GM13977 (cell line): ENCODE data around the gene C2orf15.

Experiments
- DNase-seq: peaks from one replicate; pipeline ENCODE4 v3.0.0; 2012; ENCODE audit warnings: low spot score
- CTCF ChIP-seq: IDR thresholded peaks from 2 replicates; pipeline ENCODE4 v1.5.1; 2012; ENCODE audit warnings: mild to moderate bottlenecking, control low read depth; ENCODE audit not compliant: insufficient read depth; ENCODE audit errors: extremely low read depth, missing control alignments
- in situ Hi-C: fragments of 300-500 bp; cut with MboI; formaldehyde crosslinking; loops from one replicate; pipeline ENCODE4 v1.12.0; 2022; ENCODE audit warnings: low sequenced_read_pairs, low pct_unique_long_range_greater_than_20kb, mixed read lengths, inconsistent platforms; ENCODE audit not compliant: unreplicated experiment

C2orf15 gene

DNA sequence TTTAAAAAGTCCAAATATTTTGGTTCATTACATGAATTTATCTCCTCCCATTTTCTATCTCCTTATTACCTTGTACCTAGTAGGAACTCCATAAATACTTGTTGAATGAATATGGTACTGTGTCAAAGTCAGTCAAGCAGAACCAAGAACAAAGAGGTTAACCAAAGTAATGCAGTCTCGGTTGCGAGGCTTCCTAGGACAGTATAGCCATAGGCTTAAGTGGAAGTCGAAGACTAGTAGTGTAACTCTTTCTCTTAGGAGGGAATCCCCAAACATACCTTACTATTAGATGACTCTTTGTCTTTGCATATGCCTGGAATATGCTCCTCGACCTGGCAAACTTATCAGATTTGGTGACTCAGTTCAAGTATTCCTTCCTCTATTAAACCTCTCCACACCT lies 18.1 kb downstream of the C2orf15 start:
- no peak for DNase-seq
- TF ChIP-seq CTCF, result no peak
- in situ Hi-C loops, result no loop called here

- no peak for TF ChIP-seq CTCF
- DNase-seq, result no peak
- in situ Hi-C loops, result no loop called here
Observed at GRCh38 chr2:99166218-99166617, 24.7 kb downstream of the C2orf15 start.

GRCh38 chr2:99169534-99169933 lies 28.0 kb downstream of the C2orf15 start:
- in situ Hi-C loops, result no loop called here
- no peak for DNase-seq
- no peak for TF ChIP-seq CTCF

DNA sequence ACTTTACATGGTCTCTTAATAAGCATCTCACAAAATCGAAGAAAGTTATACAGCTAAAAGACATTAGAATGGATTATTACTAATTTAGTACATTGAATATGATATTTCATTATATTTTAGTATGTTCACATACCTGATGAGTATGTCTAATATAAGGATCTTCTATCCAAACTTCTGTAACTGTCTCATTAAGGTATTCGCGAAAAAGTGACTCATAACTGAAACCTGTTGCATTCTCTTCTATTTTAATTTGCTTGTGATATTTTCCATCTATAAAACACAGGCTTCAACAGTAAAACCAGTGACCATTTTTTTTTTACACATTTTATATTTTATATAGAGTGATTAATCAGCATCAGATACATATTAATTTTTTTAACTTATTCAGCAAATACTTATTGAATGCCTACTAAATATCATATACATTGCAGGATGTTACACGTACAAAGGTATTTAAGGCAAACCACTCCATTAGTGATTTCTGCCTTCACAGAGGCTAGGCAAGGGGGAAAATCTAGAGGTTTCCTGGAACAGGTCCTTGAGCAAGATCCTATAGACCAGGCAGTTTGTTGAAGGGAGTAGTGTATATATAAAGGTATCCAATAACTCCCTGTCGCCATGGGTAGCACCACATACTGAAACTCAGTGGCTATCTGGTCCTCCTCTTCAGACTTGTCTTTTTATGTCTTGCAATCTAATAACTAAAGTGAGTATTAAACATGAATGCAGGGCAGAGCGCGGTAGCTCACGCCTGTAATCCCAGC lies 30.1 kb downstream of the C2orf15 start:
- no peak for DNase-seq
- in situ Hi-C loops, result no loop called here
- no peak for TF ChIP-seq CTCF

GRCh38 chr2:99180755-99181623 lies 39.5 kb downstream of the C2orf15 start, which contains the start of the genes MITD1 and MRPL30:
Gene MITD1 (minus strand): TSS chr2:99181058. CDS start chr2:99180981, 77 bp downstream.
Gene MRPL30 (plus strand): TSS chr2:99181184. CDS start chr2:99186204, 5,020 bp downstream.
- TF ChIP-seq CTCF, result no peak
- peak; percentile 84 for DNase-seq
- in situ Hi-C loops, result loop anchor here (25.0 kb wide), 1 partner anchor 306 kb away; the partner anchor contains the start of gene REV1

- no peak for TF ChIP-seq CTCF
- in situ Hi-C loops, result loop anchor here (25.0 kb wide), 1 partner anchor 306 kb away; the partner anchor contains the start of gene REV1
- DNase-seq, result no peak
Observed at GRCh38 chr2:99181624-99182000, 40.1 kb downstream of the C2orf15 start.
